ENCODE data around the gene DEDD.

The DEDD gene

DNA sequence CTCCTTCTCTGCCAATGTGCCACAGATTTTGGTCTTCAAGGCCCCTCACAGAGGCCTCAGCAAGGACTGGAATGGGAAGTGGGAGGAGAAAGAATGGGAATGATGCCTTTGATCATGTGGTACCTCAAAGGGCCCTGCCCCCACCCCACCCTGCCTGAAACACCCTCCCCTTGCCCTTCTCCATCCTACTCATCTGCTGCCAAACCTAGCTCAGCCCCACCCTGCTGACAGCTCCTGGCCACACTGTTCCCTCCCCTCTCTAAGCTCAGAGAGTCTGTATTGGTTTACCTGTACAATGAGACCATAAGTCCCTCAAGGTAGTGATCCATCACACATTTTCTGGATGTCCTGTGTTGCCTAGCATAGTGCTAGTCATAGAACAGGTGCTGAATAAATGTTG is 56.1 kb downstream of the DEDD start:
- TF ChIP-seq, protein P1, sequence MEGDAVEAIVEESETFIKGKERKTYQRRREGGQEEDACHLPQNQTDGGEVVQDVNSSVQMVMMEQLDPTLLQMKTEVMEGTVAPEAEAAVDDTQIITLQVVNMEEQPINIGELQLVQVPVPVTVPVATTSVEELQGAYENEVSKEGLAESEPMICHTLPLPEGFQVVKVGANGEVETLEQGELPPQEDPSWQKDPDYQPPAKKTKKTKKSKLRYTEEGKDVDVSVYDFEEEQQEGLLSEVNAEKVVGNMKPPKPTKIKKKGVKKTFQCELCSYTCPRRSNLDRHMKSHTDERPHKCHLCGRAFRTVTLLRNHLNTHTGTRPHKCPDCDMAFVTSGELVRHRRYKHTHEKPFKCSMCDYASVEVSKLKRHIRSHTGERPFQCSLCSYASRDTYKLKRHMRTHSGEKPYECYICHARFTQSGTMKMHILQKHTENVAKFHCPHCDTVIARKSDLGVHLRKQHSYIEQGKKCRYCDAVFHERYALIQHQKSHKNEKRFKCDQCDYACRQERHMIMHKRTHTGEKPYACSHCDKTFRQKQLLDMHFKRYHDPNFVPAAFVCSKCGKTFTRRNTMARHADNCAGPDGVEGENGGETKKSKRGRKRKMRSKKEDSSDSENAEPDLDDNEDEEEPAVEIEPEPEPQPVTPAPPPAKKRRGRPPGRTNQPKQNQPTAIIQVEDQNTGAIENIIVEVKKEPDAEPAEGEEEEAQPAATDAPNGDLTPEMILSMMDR (IDR thresholded peaks at IDR 0.05): no peak
- Histone ChIP-seq H3K4me3 (no peak overlapping the region), H3K27ac (no peak overlapping the region)
- no peak for DNase-seq (ENCODE audit: low spot score)

DNA sequence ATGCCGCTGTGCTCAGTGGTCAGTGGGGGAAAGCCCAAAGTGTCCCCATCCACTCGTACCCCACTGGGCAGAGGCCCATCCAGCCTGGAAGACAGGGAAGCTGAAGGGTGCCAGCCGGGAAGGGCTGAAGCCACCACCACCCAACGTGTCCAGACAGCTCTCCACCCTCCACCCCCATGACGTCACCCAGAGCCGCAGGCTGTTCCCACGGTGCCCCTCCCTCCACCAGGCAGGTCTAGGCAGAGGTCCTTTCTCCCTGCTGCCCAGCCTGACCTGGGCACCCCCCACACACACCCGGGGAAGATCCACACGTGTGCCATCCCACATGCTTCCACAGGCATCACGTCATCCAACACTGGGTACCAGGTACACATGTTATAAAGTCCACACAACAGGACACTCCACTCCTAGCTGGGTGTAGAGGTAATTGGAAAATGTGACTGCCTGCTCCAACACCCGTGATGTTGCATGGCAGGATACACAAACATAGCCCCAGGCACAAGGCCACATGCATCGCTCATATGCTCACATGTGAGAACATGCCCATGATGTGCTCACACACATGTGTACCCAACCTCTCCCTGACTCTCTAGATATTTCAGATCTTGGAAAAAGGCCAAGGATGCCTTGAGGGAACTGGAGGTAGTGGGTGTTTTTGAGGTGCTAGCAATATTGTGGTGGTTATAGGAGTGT is 57.6 kb downstream of the DEDD start:
- no peak for DNase-seq (ENCODE audit: low spot score)
- TF ChIP-seq, protein P1 (IDR thresholded peaks at IDR 0.05): no peak
- Histone ChIP-seq H3K27ac (no peak overlapping the region), H3K4me3 (no peak overlapping the region)

DNA sequence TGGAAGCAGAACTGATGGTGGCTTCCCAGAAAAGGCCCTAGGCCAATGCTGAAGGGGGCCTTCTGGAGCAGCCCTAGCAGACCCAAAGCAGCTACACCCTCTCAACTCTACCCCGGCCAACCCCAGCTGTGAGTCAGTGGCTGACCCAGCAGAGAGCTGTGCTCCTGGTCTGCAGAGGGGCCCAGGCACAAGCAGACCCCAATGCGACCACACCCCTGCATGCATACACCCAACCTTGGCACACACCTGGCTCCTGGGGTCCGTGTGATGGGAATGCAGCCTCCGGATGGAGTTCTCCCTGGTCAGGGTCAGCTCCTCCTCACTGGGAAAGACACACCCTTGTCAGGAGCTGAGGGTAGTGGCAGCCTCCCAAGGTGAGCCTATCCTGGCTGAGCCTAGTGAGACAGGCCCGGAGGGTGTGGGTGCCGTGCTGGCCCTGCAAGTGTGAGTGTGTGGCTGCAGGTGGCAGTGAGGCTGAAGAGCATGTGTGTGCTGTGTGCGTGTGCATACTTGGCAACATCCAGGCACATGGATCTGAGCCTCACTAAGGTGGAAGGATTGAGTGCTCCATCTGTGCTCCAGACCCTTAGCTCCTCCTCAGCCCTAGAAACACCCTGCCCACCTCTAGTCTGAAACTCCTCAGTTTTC is 58.9 kb downstream of the DEDD start:
- H3K27ac ChIP-seq: no peak overlapping the region
- H3K4me3 ChIP-seq: no peak overlapping the region
- no peak for DNase-seq (ENCODE audit: low spot score)
- TF ChIP-seq, protein P1 (IDR thresholded peaks at IDR 0.05): no peak

DNA sequence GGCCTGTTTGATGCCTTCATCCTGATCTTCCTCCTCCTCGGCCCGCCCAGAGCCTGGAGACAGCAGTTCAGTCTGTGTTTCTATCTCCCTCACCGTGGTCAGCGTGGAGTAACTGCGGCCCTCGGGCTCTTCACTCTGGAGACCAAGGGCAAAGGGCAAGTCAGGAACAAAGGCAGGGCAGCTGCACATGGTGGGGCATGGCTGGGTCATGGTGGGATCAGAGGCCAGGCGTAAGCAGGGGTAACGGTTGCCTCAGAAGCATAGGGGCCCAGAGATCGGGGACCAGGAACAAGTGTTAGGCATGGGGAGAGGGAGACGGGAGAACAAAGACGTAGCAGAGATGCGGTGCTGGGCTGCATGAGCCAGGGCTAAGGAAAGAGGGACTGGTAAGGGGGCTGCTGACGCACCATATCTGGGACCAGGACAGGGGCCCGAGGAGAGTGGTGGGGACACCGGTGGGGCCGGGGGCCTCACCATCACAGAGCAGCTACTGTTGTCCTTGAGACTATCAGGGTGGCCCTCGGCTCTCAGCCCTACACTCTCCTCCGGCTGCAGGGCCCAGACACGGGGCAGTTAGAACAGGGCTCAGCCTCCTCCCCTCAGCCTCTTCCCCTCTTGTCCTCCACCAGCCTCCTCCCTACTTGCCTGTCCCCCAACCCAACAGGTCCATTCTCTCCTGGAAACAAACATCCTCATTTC is 59.6 kb downstream of the DEDD start:
- TF ChIP-seq, protein P1 (IDR thresholded peaks at IDR 0.05): no peak
- Histone ChIP-seq H3K27ac (no peak overlapping the region), H3K4me3 (no peak overlapping the region)
- no peak for DNase-seq (ENCODE audit: low spot score)

DNA sequence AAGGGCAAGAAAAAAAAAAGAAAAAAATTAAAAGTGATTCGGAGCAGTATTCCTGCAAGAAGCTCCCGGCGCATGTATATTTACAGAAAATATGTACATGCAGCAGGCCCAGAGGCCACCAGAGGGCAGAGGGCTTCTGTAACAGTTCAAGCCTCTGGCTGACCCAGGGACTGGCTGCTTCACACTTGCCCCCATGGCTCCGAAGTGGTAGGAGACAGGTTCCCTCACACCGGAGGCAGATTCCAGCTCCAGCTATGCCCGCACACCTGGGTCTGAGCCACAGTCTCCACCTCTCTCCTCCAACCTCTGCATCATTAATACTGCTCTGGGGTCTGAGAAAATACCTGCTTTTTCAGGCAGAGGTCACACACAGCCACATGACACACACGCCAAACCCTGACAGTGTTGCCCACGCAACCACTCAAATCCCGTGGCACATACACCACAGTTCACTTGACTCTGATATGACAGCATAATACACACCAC is 60.5 kb downstream of the DEDD start:
- Histone ChIP-seq H3K27ac (no peak overlapping the region), H3K4me3 (no peak overlapping the region)
- no peak for DNase-seq (ENCODE audit: low spot score)
- TF ChIP-seq, protein P1 (IDR thresholded peaks at IDR 0.05): no peak

Data from coronary artery (tissue), 2 donors.